Prostate gland (tissue), 2 donors: ENCODE results near the gene CAPN15. TPM values are rescaled to one million over a fixed set of nuclear protein-coding genes. Genes with fewer than 3 reads are reported as not detected.

ENCODE experiments used
- DNase-seq: peaks from one replicate; pipeline ENCODE4 v3.0.0-alpha.2; 2019; ENCODE audit warnings: low spot score
- H3K27ac ChIP-seq, 2 donors: fragments of 200-600 bp; sonication (generic); 2 replicates each; pipeline ENCODE4 v1.5.1; 2017 to 2019
- H3K27me3 ChIP-seq: fragments of 200-600 bp; sonication (generic); replicated peaks from 2 replicates; pipeline ENCODE4 v1.5.1; 2019; ENCODE audit not compliant: insufficient read depth
- H3K36me3 ChIP-seq, 2 donors: fragments of 200-600 bp; sonication (generic); 1 replicate in 1 of 2; 2 replicates in 1 of 2; pipeline versions ENCODE4 v1.5.1 to v1.8.1; 2017 to 2019
- H3K4me1 ChIP-seq: fragments of 200-600 bp; sonication (generic); replicated peaks from 2 replicates; pipeline ENCODE4 v1.5.1; 2019
- H3K4me3 ChIP-seq, 2 donors: fragments of 200-600 bp; sonication (generic); 2 replicates each; pipeline ENCODE4 v1.5.1; 2017 to 2019
- H3K9me3 ChIP-seq: fragments of 200-600 bp; sonication (generic); 2 replicates; pipeline ENCODE4 v1.5.1; 2017
- CTCF ChIP-seq, 4 experiments: fragments of 200-600 bp in 2 of 4; fragments of 450-650 bp in 2 of 4; sonication (generic) in 2 of 4; IDR thresholded peaks; 1 replicate in 3 of 4; 2 replicates in 1 of 4; pipeline ENCODE4 v1.5.1; 2016 to 2019; ENCODE audit warnings: antibody characterized with exemption in 4 of 4, mild to moderate bottlenecking in 2 of 4, moderate library complexity in 2 of 4
- POLR2A ChIP-seq: fragments of 450-650 bp; IDR thresholded peaks from one replicate; pipeline ENCODE4 v1.6.1; 2016; ENCODE audit warnings: antibody characterized with exemption, mild to moderate bottlenecking
- POLR2AphosphoS5 ChIP-seq: sonication (generic); formaldehyde crosslinking; IDR thresholded peaks from one replicate; pipeline ENCODE4 v1.6.1; 2017; ENCODE audit warnings: antibody characterized with exemption
- WGBS: methylation state at CpG from one replicate; pipeline ENCODE4 v1.1.5; 2018; 5-methylcytosine and 5-hydroxymethylcytosine counted together
- intact Hi-C: fragments of 100-400 bp; cut with DNase I; formaldehyde crosslinking; loops from one replicate; pipeline ENCODE4 v1.14.2; 2022
- total RNA-seq, 2 donors: library from RNA; depleted of rRNA; stranded (reverse); fragments of >200 nt; gene quantifications; one replicate each; pipeline ENCODE4 v1.1.0, GENCODE V29; 2016

Gene CAPN15
- total RNA-seq, 2 donors from 2014 or later = 59.7 to 80.7 TPM

GRCh38 chr16:564690-565418, 37.3 kb downstream of the CAPN15 start:
- H3K4me3 ChIP-seq = no peak overlapping the region
- WGBS = 86% methylated on average over 24 of the region's 42 CpGs
- intact Hi-C loops = no loop called here

GRCh38 chr16:565419-566330, 38.2 kb downstream of the CAPN15 start:
- intact Hi-C loops = no loop called here
- WGBS = 19% methylated on average over 26 of the region's 35 CpGs
- no peak for DNase-seq
- no peaks in the 10 kb centered on the region for H3K4me1 ChIP-seq
- no peaks in the 10 kb centered on the region for H3K9me3 ChIP-seq
- no peak overlapping the region for H3K4me3 ChIP-seq
- TF ChIP-seq POLR2AphosphoS5 (no peak), CTCF (IDR thresholded peaks at IDR 0.05) (no peak), POLR2A (no peak)
- H3K27me3 ChIP-seq = peaks cover 6% of the 10 kb centered on the region
- no peaks in the 10 kb centered on the region for H3K36me3 ChIP-seq
- H3K27ac ChIP-seq = no peak overlapping the region

More at GRCh38 chr16:564690-565418, 37.3 kb downstream of the CAPN15 start:
- TF ChIP-seq CTCF (IDR thresholded peaks at IDR 0.05) (no peak), POLR2A (no peak), POLR2AphosphoS5 (no peak)
- no peaks in the 10 kb centered on the region for H3K4me1 ChIP-seq
- no peaks in the 10 kb centered on the region for H3K9me3 ChIP-seq
- H3K27me3 ChIP-seq = peaks cover 7% of the 10 kb centered on the region
- no peak for DNase-seq
- no peaks in the 10 kb centered on the region for H3K36me3 ChIP-seq
- H3K27ac ChIP-seq = no peak overlapping the region

GRCh38 chr16:566475-567372, 39.2 kb downstream of the CAPN15 start, which contains the start of gene NHLRC4:
NHLRC4 (plus strand) TSS chr16:567005; CDS start chr16:568048, 1,043 bp downstream.
- H3K4me3 ChIP-seq = peak within 1 kb of the TSS in 1 of 2 donors; percentile 11
- peak; percentile 53 for DNase-seq
- H3K9me3 ChIP-seq = no peaks in the 10 kb centered on the region
- TF ChIP-seq CTCF (IDR thresholded peaks at IDR 0.05) = no peak
- no peak for TF ChIP-seq POLR2A
- no peak for TF ChIP-seq POLR2AphosphoS5
- no peaks in the 10 kb centered on the region for H3K4me1 ChIP-seq
- WGBS = 22% methylated on average over 25 of the region's 26 CpGs
- intact Hi-C loops = no loop called here
- H3K27me3 ChIP-seq = no peaks in the 10 kb centered on the region
- no peaks in the 10 kb centered on the region for H3K36me3 ChIP-seq
- peak within 1 kb of the TSS in 1 of 2 donors; percentile 43 for H3K27ac ChIP-seq

GRCh38 chr16:567373-568256, 40.1 kb downstream of the CAPN15 start:
- intact Hi-C loops = no loop called here
- Histone ChIP-seq H3K4me3 (no peak overlapping the region), H3K36me3 (no peaks in the 10 kb centered on the region), H3K27me3 (no peaks in the 10 kb centered on the region), H3K4me1 (no peaks in the 10 kb centered on the region), H3K9me3 (no peaks in the 10 kb centered on the region), H3K27ac (peak overlapping the region in 1 of 2 donors; percentile 43)
- WGBS = 91% methylated on average over 23 of the region's 35 CpGs
- TF ChIP-seq POLR2AphosphoS5 = no peak
- no peak for TF ChIP-seq CTCF (IDR thresholded peaks at IDR 0.05)
- TF ChIP-seq POLR2A = no peak
- DNase-seq = no peak
